ENCODE measurements around the gene EFNB3.
A peak's percentile ranks its signal among the peaks of the same experiment; 100 is the strongest.

Gene EFNB3

GRCh38 chr17:7704601-7705268 lies at the start of gene EFNB3:
Gene EFNB3 (plus strand): TSS chr17:7705202. CDS start chr17:7705599, 397 bp downstream.
- H3K36me3 ChIP-seq (ENCODE audit: control insufficient read depth, low read length), result peaks cover 17% of the 10 kb centered on the region
- H4K20me1 ChIP-seq (ENCODE audit: control insufficient read depth, insufficient read depth, low read depth, low read length), result 0 out of 2 replicates have a peak, but pooled peaks cover 3% of the 10 kb centered on the region
- no peaks in the 10 kb centered on the region for H3K9me3 ChIP-seq (ENCODE audit: control insufficient read depth, insufficient read depth, low read length)
- H3K27ac ChIP-seq (ENCODE audit: low read depth, low read length), result no peak within 1 kb of the TSS
- H3K4me1 ChIP-seq (ENCODE audit: control insufficient read depth, low read length), result peaks cover 14% of the 10 kb centered on the region
- no peak for TF ChIP-seq CTCF (IDR thresholded peaks at IDR 0.05; ENCODE audit: low read depth, low read length, poor library complexity, severe bottlenecking)
- TF ChIP-seq EZH2phosphoT487 (IDR thresholded peaks at IDR 0.05; ENCODE audit: borderline replicate concordance, low read length), result no peak
- no peaks in the 10 kb centered on the region for H3K9me2 ChIP-seq (replicated peaks; ENCODE audit: control insufficient read depth, low read length)
- no peaks in the 10 kb centered on the region for H3F3A ChIP-seq (ENCODE audit: control insufficient read depth, insufficient read depth)
- H3K4me2 ChIP-seq (ENCODE audit: low read length), result peak within 1 kb of the TSS; percentile 54
- H3K79me2 ChIP-seq (ENCODE audit: control insufficient read depth, low read length), result no peaks in the 10 kb centered on the region
- H3K4me3 ChIP-seq (ENCODE audit: low read length), result peak within 1 kb of the TSS; percentile 29; the same call in 1 of the 2 replicates
- H3K27me3 ChIP-seq (ENCODE audit: control insufficient read depth, low read length), result peaks cover 32% of the 10 kb centered on the region

- peaks cover 50% of the 10 kb centered on the region for H3K27me3 ChIP-seq (ENCODE audit: control insufficient read depth, low read length)
- H4K20me1 ChIP-seq (ENCODE audit: control insufficient read depth, insufficient read depth, low read depth, low read length), result no peaks in the 10 kb centered on the region
- no peak overlapping the region for H3K4me2 ChIP-seq (ENCODE audit: low read length)
- no peaks in the 10 kb centered on the region for H3K36me3 ChIP-seq (ENCODE audit: control insufficient read depth, low read length)
- peaks cover 9% of the 10 kb centered on the region for H3K4me1 ChIP-seq (ENCODE audit: control insufficient read depth, low read length)
- no peaks in the 10 kb centered on the region for H3K9me2 ChIP-seq (replicated peaks; ENCODE audit: control insufficient read depth, low read length)
- H3K4me3 ChIP-seq (ENCODE audit: low read length), result no peak overlapping the region
- no peak overlapping the region for H3K27ac ChIP-seq (ENCODE audit: low read depth, low read length)
- no peaks in the 10 kb centered on the region for H3K9me3 ChIP-seq (ENCODE audit: control insufficient read depth, insufficient read depth, low read length)
- no peaks in the 10 kb centered on the region for H3K79me2 ChIP-seq (ENCODE audit: control insufficient read depth, low read length)
- H3F3A ChIP-seq (ENCODE audit: control insufficient read depth, insufficient read depth), result no peaks in the 10 kb centered on the region
- TF ChIP-seq EZH2phosphoT487 (IDR thresholded peaks at IDR 0.05; ENCODE audit: borderline replicate concordance, low read length) (no peak), CTCF (IDR thresholded peaks at IDR 0.05; ENCODE audit: low read depth, low read length, poor library complexity, severe bottlenecking) (no peak)
These were observed 49.5 kb upstream of the EFNB3 start for GRCh38 chr17:7655541-7655840.

- Histone ChIP-seq H3K4me1 (ENCODE audit: control insufficient read depth, low read length) (no peaks in the 10 kb centered on the region), H3K9me2 (replicated peaks; ENCODE audit: control insufficient read depth, low read length) (no peaks in the 10 kb centered on the region), H3K27me3 (ENCODE audit: control insufficient read depth, low read length) (peaks cover 36% of the 10 kb centered on the region), H3K79me2 (ENCODE audit: control insufficient read depth, low read length) (no peaks in the 10 kb centered on the region), H4K20me1 (ENCODE audit: control insufficient read depth, insufficient read depth, low read depth, low read length) (no peaks in the 10 kb centered on the region), H3F3A (ENCODE audit: control insufficient read depth, insufficient read depth) (no peaks in the 10 kb centered on the region), H3K4me2 (ENCODE audit: low read length) (no peak overlapping the region), H3K9me3 (ENCODE audit: control insufficient read depth, insufficient read depth, low read length) (no peaks in the 10 kb centered on the region), H3K4me3 (ENCODE audit: low read length) (no peak overlapping the region), H3K36me3 (ENCODE audit: control insufficient read depth, low read length) (no peaks in the 10 kb centered on the region), H3K27ac (ENCODE audit: low read depth, low read length) (no peak overlapping the region)
- TF ChIP-seq EZH2phosphoT487 (IDR thresholded peaks at IDR 0.05; ENCODE audit: borderline replicate concordance, low read length) (no peak), CTCF (IDR thresholded peaks at IDR 0.05; ENCODE audit: low read depth, low read length, poor library complexity, severe bottlenecking) (no peak)
These were observed 47.9 kb upstream of the EFNB3 start for GRCh38 chr17:7656958-7657609.

All from DOHH2 (cell line).